Smooth muscle cell of bladder (primary cell): ENCODE measurements around the gene KRTAP10-1. TPM values are rescaled to one million over a fixed set of nuclear protein-coding genes. Genes with fewer than 3 reads are reported as not detected.

Source experiments
- total RNA-seq: library from RNA; depleted of rRNA; stranded (reverse); fragments of >200 nt; gene quantifications from 2 replicates; pipeline ENCODE4 v1.2.3, GENCODE V29; 2014

KRTAP10-1 gene
- not detected in 2 replicates for total RNA-seq

GRCh38 chr21:44539991-44540666 is at the start of gene KRTAP10-1:
Gene KRTAP10-1 (minus strand): TSS chr21:44540195. CDS start chr21:44540150, 45 bp downstream.

GRCh38 chr21:44580231-44580821 is 40.3 kb upstream of the KRTAP10-1 start, which contains the start of gene KRTAP10-5:
Gene KRTAP10-5 (minus strand): TSS chr21:44580604. CDS start chr21:44580578, 26 bp downstream.

GRCh38 chr21:44573630-44574456 is 33.8 kb upstream of the KRTAP10-1 start, which contains the start of gene KRTAP10-4:
Gene KRTAP10-4 (plus strand): TSS chr21:44573729. CDS start chr21:44573759, 30 bp downstream.

GRCh38 chr21:44558695-44559094 is 18.7 kb upstream of the KRTAP10-1 start, which contains the start of gene KRTAP10-3:
Gene KRTAP10-3 (minus strand): TSS chr21:44558795. CDS start chr21:44558715, 80 bp downstream.

GRCh38 chr21:44551340-44551961 is 11.5 kb upstream of the KRTAP10-1 start, which contains the start of gene KRTAP10-2:
Gene KRTAP10-2 (minus strand): TSS chr21:44551505. CDS start chr21:44551458, 47 bp downstream.

Other genes starting within 250 kb of the KRTAP10-1 start
- 249 and 291 TPM in 2 replicates for gene PFKL, start 240.1 kb downstream of the KRTAP10-1 start, total RNA-seq
- 9.2 and 11.7 TPM in 2 replicates for gene CFAP410, start 200.8 kb downstream of the KRTAP10-1 start, total RNA-seq
- under 0.01 TPM in 2 replicates for gene TRPM2, start 186.6 kb downstream of the KRTAP10-1 start, total RNA-seq
- gene LRRC3, start 84.7 kb downstream of the KRTAP10-1 start, total RNA-seq = under 0.01 and 0.14 TPM in 2 replicates
- not detected in 2 replicates for gene KRTAP10-2, start 11.3 kb upstream of the KRTAP10-1 start, total RNA-seq
- gene KRTAP10-3, start 18.6 kb upstream of the KRTAP10-1 start, total RNA-seq = not detected in 2 replicates
- gene KRTAP10-4, start 33.5 kb upstream of the KRTAP10-1 start, total RNA-seq = not detected in 2 replicates
- not detected in 2 replicates for gene KRTAP10-5, start 40.4 kb upstream of the KRTAP10-1 start, total RNA-seq
- gene KRTAP10-6, start 52.3 kb upstream of the KRTAP10-1 start, total RNA-seq = not detected in 2 replicates
- not detected in 2 replicates for gene KRTAP10-7, start 60.4 kb upstream of the KRTAP10-1 start, total RNA-seq
- gene KRTAP10-8, start 71.9 kb upstream of the KRTAP10-1 start, total RNA-seq = not detected in 2 replicates
- not detected in 2 replicates for gene KRTAP10-9, start 86.9 kb upstream of the KRTAP10-1 start, total RNA-seq
- not detected in 2 replicates for gene KRTAP10-10, start 97.2 kb upstream of the KRTAP10-1 start, total RNA-seq
- not detected in 2 replicates for gene KRTAP10-11, start 106.2 kb upstream of the KRTAP10-1 start, total RNA-seq
- not detected in 2 replicates for gene KRTAP12-4, start 114.5 kb upstream of the KRTAP10-1 start, total RNA-seq
- not detected in 2 replicates for gene KRTAP12-3, start 117.7 kb upstream of the KRTAP10-1 start, total RNA-seq
- not detected in 2 replicates for gene KRTAP12-2, start 126.7 kb upstream of the KRTAP10-1 start, total RNA-seq
- gene KRTAP12-1, start 142.0 kb upstream of the KRTAP10-1 start, total RNA-seq = not detected in 2 replicates
- not detected in 2 replicates for gene KRTAP10-12, start 157.0 kb upstream of the KRTAP10-1 start, total RNA-seq
- not detected in 2 replicates for gene TSPEAR, start 171.4 kb upstream of the KRTAP10-1 start, total RNA-seq